GM21447 (cell line): ENCODE results near the gene BID.
A peak's percentile ranks its signal among the peaks of the same experiment; 100 is the strongest.

Source experiments
- ATAC-seq: cut with Tn5 transposase; IDR thresholded peaks from one replicate; pipeline ENCODE4 v1.9.1; 2021; ENCODE audit not compliant: unreplicated experiment

The BID gene

DNA sequence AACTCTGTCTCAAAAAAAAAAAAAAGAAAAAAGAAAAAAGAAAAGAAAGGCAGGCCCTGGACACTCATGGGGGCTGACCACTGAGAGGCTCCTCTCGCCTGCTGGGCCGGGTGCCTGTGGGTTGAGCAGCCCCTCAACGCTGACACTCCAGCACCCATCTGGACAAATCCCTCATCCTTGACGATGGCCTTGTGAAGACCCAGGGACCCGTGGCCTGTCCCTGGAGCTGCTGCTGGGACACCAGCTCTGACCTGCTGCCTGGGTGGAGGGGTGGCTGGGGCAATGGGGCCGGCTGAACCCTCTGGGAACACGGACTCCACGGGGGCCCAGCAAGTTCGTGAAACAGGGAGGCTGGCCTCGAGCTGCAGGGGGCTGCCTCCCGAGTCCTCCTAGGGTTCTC, 10.5 kb upstream of the BID start:
- ATAC-seq = no peak

- ATAC-seq = no peak
Observed at GRCh38 chr22:17783773-17784480, 9.7 kb upstream of the BID start.

DNA sequence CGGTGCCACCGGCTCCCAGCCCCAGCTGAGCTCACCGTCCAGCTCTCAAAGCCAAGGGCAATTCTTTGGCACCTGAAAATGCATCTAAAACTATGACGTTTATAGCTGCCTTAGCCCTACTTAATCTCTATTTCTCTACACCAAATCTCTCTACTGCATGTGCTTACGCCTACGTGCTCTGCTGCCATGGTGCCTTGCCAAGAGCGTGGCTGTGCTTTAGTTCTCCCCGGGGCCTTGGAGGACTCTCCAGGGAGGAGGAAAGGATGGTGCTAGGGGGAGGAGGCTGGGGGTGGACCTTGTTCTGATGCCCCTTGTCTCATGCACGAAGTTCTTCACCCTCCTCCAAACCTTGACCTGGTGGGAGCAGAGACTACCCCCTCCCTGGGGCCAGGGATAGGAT, 9.0 kb upstream of the BID start:
- ATAC-seq = no peak

DNA sequence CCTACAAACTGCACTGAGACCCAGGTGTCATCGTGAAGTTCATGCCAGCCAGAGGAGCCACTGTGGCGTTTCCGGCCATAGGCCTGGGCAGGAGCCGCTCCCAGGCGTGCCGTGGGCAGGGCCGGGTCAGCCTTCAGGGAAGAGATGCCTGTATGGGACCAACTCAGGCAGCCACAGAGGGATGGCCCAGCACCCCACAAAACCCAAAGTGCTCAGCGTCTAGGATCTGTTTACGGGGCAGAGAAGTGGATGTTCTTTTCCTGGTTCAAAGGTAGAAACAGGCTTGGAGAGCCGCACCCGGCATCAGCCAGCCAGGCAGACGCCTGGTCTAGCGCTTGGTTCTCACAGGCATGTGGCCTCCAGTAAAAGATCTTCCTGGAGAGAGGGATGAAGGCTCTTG, 8.4 kb upstream of the BID start:
- ATAC-seq = no peak

- no peak for ATAC-seq
Observed at GRCh38 chr22:17782158-17782557, 7.9 kb upstream of the BID start.

DNA sequence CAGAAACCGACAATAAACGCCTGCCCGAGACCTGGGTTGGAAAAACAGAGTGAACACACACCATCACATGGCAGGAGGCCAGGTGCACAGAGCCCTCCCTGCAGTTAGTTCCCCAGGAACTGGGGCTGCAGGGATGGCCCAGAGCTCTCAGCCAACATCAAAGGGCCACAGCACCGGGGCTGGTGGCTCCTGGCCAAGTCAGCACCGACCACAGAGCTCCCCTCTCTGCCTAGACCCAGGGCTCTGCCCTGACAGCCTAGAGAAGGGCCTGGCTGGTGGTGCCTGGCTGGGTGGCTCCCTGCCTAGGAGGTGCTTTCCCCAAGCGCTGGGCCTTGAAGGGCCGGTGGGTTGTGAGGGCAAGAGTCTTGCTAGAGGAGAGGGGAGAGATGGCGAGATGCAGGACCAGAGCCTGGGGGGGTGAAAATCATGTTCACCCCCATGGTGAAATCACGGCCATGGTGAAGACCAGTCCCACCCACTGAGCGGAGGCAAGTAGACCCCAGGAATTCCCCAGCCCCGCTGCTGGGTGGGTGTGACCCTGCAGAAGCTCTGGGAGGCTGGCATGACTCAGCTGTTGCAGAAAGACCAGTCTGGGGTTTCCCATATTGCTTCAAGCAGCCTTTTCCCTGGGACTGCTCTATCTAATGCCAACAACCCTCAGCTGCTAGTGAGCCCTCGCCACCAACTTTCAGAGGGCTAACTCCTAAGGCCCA, 7.2 kb upstream of the BID start:
- ATAC-seq = no peak

DNA sequence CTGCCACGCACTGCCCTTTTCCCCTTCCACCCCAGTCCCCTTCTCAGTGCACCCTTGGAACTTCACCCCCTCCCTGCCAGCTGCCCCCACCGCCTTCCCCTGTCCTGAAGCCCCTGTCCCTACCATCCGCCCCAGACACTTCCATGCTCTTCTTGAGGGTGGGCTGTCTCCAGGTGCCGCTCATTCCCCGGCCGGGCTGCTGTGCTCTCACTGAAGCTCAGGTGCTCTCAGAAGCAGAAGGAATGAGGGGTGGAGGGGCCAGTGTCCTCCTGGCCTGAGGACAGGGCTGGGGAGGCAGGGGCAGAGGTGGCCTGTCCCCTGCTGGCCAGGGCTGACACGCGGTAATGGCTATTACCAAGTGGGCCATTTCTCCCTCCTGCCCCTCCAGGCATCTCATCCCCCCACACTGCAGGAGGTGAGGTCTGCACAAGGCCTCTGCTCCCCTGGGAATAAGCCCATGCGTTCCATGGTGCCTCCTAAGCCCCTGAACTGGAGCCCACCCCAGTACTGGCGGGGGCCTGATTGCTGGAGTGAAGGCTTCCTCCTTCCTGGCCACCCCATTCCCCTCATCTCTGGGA, 6.6 kb upstream of the BID start:
- no peak for ATAC-seq

DNA sequence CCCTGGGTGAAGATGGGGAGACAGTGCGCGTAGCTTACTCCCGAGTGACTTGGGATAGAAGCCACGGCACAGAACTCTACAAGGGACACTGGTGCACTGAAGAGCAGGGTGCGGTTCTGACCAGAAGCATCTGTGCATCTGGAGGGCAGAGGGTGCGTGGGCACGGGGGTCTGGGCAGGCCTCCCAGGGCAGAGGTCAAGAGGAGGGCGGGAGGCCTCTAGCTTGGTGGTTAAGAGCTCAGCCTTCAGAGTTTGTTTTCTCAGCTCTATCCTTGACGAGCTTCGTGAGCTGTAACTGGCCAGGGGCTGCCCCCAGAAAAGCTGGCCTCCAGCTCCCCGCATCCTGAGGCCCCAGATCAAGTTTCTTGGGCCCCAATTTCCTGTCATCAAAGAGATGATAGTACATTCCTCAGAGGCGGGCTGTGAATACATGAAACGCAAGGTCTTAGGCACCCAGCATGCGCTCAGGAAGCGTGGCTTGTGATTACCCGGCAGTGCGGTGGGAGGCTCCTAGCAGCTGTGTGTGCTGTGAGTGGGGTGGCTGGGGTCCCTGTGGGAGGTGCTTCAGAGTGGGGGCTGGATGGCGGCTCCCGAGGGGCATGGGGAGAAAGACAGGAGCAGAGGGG, 6.0 kb upstream of the BID start:
- no peak for ATAC-seq

- ATAC-seq = peak; percentile 38
Observed at GRCh38 chr22:17779286-17780115, 5.2 kb upstream of the BID start.

GRCh38 chr22:17778412-17778976, 4.2 kb upstream of the BID start:
- ATAC-seq = no peak

GRCh38 chr22:17777717-17778044, 3.4 kb upstream of the BID start:
- no peak for ATAC-seq

DNA sequence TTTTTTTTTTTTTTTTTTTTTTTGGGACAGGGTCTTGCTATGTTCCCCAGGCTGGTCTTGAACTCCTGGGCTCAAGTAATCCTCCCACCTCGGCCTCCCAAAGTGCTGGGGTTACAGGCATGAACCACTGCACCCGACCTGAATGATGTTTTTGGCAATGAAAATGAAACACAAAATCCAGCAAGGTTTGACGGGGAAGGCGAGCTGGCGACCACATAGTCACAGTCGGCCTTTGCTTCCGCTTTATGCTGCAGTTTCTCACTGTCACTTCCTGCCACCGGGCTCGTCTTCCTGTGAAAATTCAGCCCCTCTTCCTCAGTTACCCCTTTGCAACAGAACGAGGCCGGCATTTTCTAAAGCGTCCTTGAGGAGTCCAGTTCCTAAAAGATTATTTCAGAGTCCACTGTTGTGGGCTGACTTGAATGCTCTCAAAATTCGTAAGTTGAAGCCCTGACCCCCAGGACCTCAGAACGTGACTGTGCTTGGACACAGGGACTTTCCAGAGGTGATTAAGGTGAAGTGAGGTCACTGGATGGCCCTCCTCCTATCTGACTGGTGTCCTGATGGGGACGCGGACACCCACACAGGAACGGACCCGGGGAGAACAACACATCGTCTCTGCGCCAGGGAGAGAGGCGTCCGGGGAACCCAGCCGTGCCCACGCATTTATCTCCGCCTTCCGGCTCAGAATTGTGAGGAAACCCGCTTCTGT, 2.9 kb upstream of the BID start:
- peak; percentile 30 for ATAC-seq

DNA sequence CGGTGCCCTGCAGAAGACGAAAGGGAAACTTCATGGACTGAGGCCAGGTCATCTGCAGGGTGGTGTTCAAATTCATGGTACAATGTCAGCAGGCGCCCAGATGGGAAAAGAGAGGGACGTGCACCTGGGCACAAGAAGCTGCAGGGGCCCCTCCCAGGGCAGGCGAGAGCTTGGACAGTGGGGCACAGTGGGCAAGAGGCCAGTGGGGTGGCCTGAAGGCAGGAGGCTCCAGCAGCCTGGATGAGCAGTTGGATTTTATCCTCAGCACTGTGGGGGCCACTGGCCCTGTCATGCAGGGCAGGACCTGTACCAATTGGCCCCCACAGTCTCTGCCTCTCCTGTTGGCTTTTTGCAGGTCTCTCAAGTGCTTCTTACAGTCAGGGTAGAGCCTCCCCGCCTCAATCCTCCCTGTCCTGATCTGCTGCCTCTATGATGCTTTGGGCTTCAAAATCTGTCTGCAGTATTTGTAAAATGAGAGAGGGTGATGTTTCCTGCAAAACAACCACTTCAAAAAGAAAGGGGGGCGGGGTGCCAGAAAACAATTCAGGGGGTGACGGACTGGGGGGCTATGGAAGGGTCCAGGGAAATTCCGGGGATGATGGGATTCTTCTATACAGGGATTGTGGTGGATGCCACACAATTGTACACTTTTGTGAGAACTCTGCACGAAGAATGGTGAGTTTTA, 1.7 kb upstream of the BID start:
- no peak for ATAC-seq

GRCh38 chr22:17774926-17775685, 837 bp upstream of the BID start:
- no peak for ATAC-seq

GRCh38 chr22:17773606-17774205, 563 bp downstream of the BID start:
- ATAC-seq = no peak

GRCh38 chr22:17772958-17773605, 1.2 kb downstream of the BID start:
- no peak for ATAC-seq

DNA sequence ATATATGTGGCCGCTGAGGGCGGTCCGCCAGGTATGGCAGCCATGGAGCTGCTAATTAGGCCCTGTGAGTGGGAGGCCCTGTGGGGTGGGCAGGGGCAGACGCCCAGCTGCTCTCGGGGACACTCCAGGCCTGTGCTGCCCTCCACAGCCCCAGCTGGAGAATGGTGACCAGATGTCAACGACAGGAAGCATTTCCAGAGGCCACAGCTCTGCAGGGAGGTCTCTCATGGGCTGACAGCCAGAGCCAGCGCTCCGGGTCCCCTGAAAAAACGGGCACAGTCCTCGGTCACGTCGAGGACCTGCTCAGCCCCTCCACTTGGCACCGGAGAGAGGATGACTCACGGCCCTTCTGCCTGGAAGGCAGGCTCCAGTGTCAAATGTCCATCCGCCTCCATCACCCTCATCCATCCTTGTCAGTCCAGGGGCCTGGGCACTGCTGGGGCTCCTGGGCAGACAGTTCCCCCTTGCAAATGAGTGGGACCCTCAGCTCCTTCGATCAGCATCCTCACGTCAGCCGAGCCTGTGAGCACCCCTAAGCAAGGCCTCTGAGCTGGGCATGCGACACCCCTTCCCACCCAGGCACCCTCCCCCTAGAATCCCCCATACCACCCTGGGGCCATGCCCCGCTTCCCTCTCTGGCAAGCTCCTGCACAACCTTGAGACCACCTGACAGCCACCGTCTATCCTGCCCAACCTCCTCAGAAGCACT, 1.9 kb downstream of the BID start:
- ATAC-seq = no peak
